Measurements from ENCODE around the gene INTS14.
A peak's percentile ranks its signal among the peaks of the same experiment; 100 is the strongest.

INTS14 gene

GRCh38 chr15:65611888-65612615 lies 1.1 kb upstream of the INTS14 start:
- no peak for TF ChIP-seq CTCF (IDR thresholded peaks at IDR 0.05; ENCODE audit: low read depth, low read length, missing control alignments)
- Histone ChIP-seq H3K27me3 (replicated peaks) (no peaks in the 10 kb centered on the region), H3K4me3 (ENCODE audit: low read depth, low read length) (peak overlapping the region; percentile 88), H3K27ac (peak overlapping the region; percentile 88), H3K36me3 (replicated peaks) (no peaks in the 10 kb centered on the region)
- DNase-seq: no peak
- in situ Hi-C loops (cut with HindIII; ENCODE audit: low pct_ligation_motif_present, low sequenced_read_pairs): no loop called here

- no peak overlapping the region for H3K4me3 ChIP-seq (ENCODE audit: low read depth, low read length)
- H3K27ac ChIP-seq: no peak overlapping the region
- in situ Hi-C loops (cut with HindIII; ENCODE audit: low pct_ligation_motif_present, low sequenced_read_pairs): no loop called here
- H3K27me3 ChIP-seq (replicated peaks): no peaks in the 10 kb centered on the region
- H3K36me3 ChIP-seq (replicated peaks): peaks cover 16% of the 10 kb centered on the region
- no peak for TF ChIP-seq CTCF (IDR thresholded peaks at IDR 0.05; ENCODE audit: low read depth, low read length, missing control alignments)
- DNase-seq: no peak
Measured at GRCh38 chr15:65603559-65603958, 7.4 kb downstream of the INTS14 start.

- no peak overlapping the region for H3K4me3 ChIP-seq (ENCODE audit: low read depth, low read length)
- peaks cover 18% of the 10 kb centered on the region for H3K36me3 ChIP-seq (replicated peaks)
- TF ChIP-seq CTCF (IDR thresholded peaks at IDR 0.05; ENCODE audit: low read depth, low read length, missing control alignments): no peak
- no peaks in the 10 kb centered on the region for H3K27me3 ChIP-seq (replicated peaks)
- in situ Hi-C loops (cut with HindIII; ENCODE audit: low pct_ligation_motif_present, low sequenced_read_pairs): no loop called here
- no peak overlapping the region for H3K27ac ChIP-seq
- DNase-seq: no peak
Measured at GRCh38 chr15:65603134-65603533, 7.8 kb downstream of the INTS14 start.

- TF ChIP-seq CTCF (IDR thresholded peaks at IDR 0.05; ENCODE audit: low read depth, low read length, missing control alignments): no peak
- no peaks in the 10 kb centered on the region for H3K27me3 ChIP-seq (replicated peaks)
- peaks cover 41% of the 10 kb centered on the region for H3K36me3 ChIP-seq (replicated peaks)
- in situ Hi-C loops (cut with HindIII; ENCODE audit: low pct_ligation_motif_present, low sequenced_read_pairs): no loop called here
- no peak overlapping the region for H3K4me3 ChIP-seq (ENCODE audit: low read depth, low read length)
- DNase-seq: no peak
- no peak overlapping the region for H3K27ac ChIP-seq
Measured at GRCh38 chr15:65599677-65600076, 11.3 kb downstream of the INTS14 start.

GRCh38 chr15:65598468-65598867 lies 12.5 kb downstream of the INTS14 start:
- no peak for DNase-seq
- in situ Hi-C loops (cut with HindIII; ENCODE audit: low pct_ligation_motif_present, low sequenced_read_pairs): no loop called here
- no peak overlapping the region for H3K27ac ChIP-seq
- H3K36me3 ChIP-seq (replicated peaks): peaks cover 44% of the 10 kb centered on the region
- no peaks in the 10 kb centered on the region for H3K27me3 ChIP-seq (replicated peaks)
- TF ChIP-seq CTCF (IDR thresholded peaks at IDR 0.05; ENCODE audit: low read depth, low read length, missing control alignments): no peak
- no peak overlapping the region for H3K4me3 ChIP-seq (ENCODE audit: low read depth, low read length)

- no peak for DNase-seq
- Histone ChIP-seq H3K27ac (no peak overlapping the region), H3K36me3 (replicated peaks) (peaks cover 61% of the 10 kb centered on the region)
Measured at GRCh38 chr15:65595960-65596359, 15.0 kb downstream of the INTS14 start.

More at GRCh38 chr15:65595960-65596359, 15.0 kb downstream of the INTS14 start:
- TF ChIP-seq CTCF (IDR thresholded peaks at IDR 0.05; ENCODE audit: low read depth, low read length, missing control alignments): peak; percentile 55
- in situ Hi-C loops (cut with HindIII; ENCODE audit: low pct_ligation_motif_present, low sequenced_read_pairs): no loop called here
- Histone ChIP-seq H3K27me3 (replicated peaks) (no peaks in the 10 kb centered on the region), H3K4me3 (ENCODE audit: low read depth, low read length) (no peak overlapping the region)

All from brain microvascular endothelial cell (primary cell).